H9 (cell line): Measurements from ENCODE around the gene RPL15. TPM values are rescaled to one million over a fixed set of nuclear protein-coding genes. Genes with fewer than 3 reads are reported as not detected.

Experiments
- DNase-seq: peaks from one replicate; pipeline ENCODE4 v3.0.0-alpha.2; 2017
- H2AFZ ChIP-seq: one replicate; pipeline ENCODE4 v1.6.1; 2013; ENCODE audit warnings: mild to moderate bottlenecking, low read length, control low read depth, moderate library complexity
- H2AK5ac ChIP-seq: 2 replicates; pipeline ENCODE4 v1.6.1; 2013; ENCODE audit warnings: low read length, control low read depth, mixed read lengths; ENCODE audit not compliant: insufficient read length
- H2BK120ac ChIP-seq: one replicate; pipeline ENCODE4 v1.6.1; 2013; ENCODE audit warnings: low read depth, mild to moderate bottlenecking, low read length, control low read depth, inconsistent platforms; ENCODE audit not compliant: poor library complexity, severe bottlenecking
- H2BK12ac ChIP-seq: 2 replicates; pipeline ENCODE4 v1.6.1; 2013; ENCODE audit warnings: low read length, control low read depth, mixed read lengths, low read depth; ENCODE audit not compliant: insufficient read length
- H2BK15ac ChIP-seq: 2 replicates; pipeline ENCODE4 v1.6.1; 2013; ENCODE audit warnings: low read depth, low read length, control low read depth
- H2BK20ac ChIP-seq: one replicate; pipeline ENCODE4 v1.6.1; 2013; ENCODE audit warnings: low read depth, mild to moderate bottlenecking, low read length, control low read depth, inconsistent platforms; ENCODE audit not compliant: poor library complexity, severe bottlenecking
- H2BK5ac ChIP-seq: 2 replicates; pipeline ENCODE4 v1.6.1; 2013; ENCODE audit warnings: low read length, control low read depth, mixed read lengths; ENCODE audit not compliant: insufficient read length
- H3K14ac ChIP-seq: 2 replicates; pipeline ENCODE4 v1.6.1; 2013; ENCODE audit warnings: low read length, control low read depth; ENCODE audit not compliant: insufficient read depth
- H3K18ac ChIP-seq: 2 replicates; pipeline ENCODE4 v1.6.1; 2013; ENCODE audit warnings: low read depth, mild to moderate bottlenecking, mixed read lengths, low read length, control low read depth; ENCODE audit not compliant: insufficient read length
- H3K23ac ChIP-seq: 2 replicates; pipeline ENCODE4 v1.6.1; 2013; ENCODE audit warnings: low read length, control low read depth, mixed read lengths, low read depth; ENCODE audit not compliant: insufficient read length
- H3K23me2 ChIP-seq: 2 replicates; pipeline ENCODE4 v1.6.1; 2013; ENCODE audit warnings: low read depth, mild to moderate bottlenecking, mixed read lengths, low read length, control low read depth; ENCODE audit not compliant: insufficient read length, poor library complexity, severe bottlenecking
- H3K27ac ChIP-seq: 2 replicates; pipeline ENCODE4 v1.5.1; 2013; ENCODE audit warnings: low read length, control low read depth, mixed read lengths, low read depth; ENCODE audit not compliant: insufficient read length
- H3K27me3 ChIP-seq: 2 replicates; pipeline ENCODE4 v1.6.1; 2013; ENCODE audit warnings: low read length, control low read depth, inconsistent platforms; ENCODE audit not compliant: insufficient read depth
- H3K4ac ChIP-seq: 2 replicates; pipeline ENCODE4 v1.6.1; 2013; ENCODE audit warnings: low read depth, mild to moderate bottlenecking, control low read depth, inconsistent platforms, low read length, moderate library complexity
- H3K4me1 ChIP-seq: 2 replicates; pipeline ENCODE4 v1.6.1; 2013; ENCODE audit warnings: low read length, control low read depth, inconsistent platforms; ENCODE audit not compliant: insufficient read depth
- H3K4me2 ChIP-seq: 2 replicates; pipeline ENCODE4 v1.6.1; 2013; ENCODE audit warnings: low read length, control low read depth, mixed read lengths; ENCODE audit not compliant: insufficient read length, insufficient read depth
- H3K56ac ChIP-seq: 2 replicates; pipeline ENCODE4 v1.6.1; 2013; ENCODE audit warnings: low read depth, mild to moderate bottlenecking, mixed read lengths, low read length, control low read depth; ENCODE audit not compliant: insufficient read length
- H3K79me1 ChIP-seq: 2 replicates; pipeline ENCODE4 v1.6.1; 2013; ENCODE audit warnings: low read depth, mild to moderate bottlenecking, moderate library complexity, low read length, control low read depth, inconsistent platforms; ENCODE audit not compliant: insufficient read depth, poor library complexity, severe bottlenecking
- H3K79me2 ChIP-seq: 2 replicates; pipeline ENCODE4 v1.6.1; 2013; ENCODE audit warnings: low read length, control low read depth, inconsistent platforms; ENCODE audit not compliant: insufficient read depth
- H3K9ac ChIP-seq: 2 replicates; pipeline ENCODE4 v1.6.1; 2013; ENCODE audit warnings: low read length, control low read depth, mixed read lengths; ENCODE audit not compliant: insufficient read length; ENCODE audit errors: extremely low read depth
- H3K9me3 ChIP-seq: one replicate; pipeline ENCODE4 v1.6.1; 2013; ENCODE audit warnings: low read depth, low read length, inconsistent platforms; ENCODE audit not compliant: control insufficient read depth
- H3T11ph ChIP-seq: one replicate; pipeline ENCODE4 v1.6.1; 2013; ENCODE audit warnings: mild to moderate bottlenecking, low read length, control low read depth, inconsistent platforms
- H4K20me1 ChIP-seq: one replicate; pipeline ENCODE4 v1.6.1; 2013; ENCODE audit not compliant: control insufficient read depth, insufficient read length, insufficient read depth
- H4K5ac ChIP-seq: 2 replicates; pipeline ENCODE4 v1.6.1; 2013; ENCODE audit warnings: low read depth, mild to moderate bottlenecking, mixed read lengths, low read length, control low read depth; ENCODE audit not compliant: insufficient read length
- H4K8ac ChIP-seq: replicated peaks from 2 replicates; pipeline ENCODE4 v1.6.1; 2013; ENCODE audit warnings: low read length, control low read depth, mixed read lengths, low read depth; ENCODE audit not compliant: insufficient read length
- H4K91ac ChIP-seq: 2 replicates; pipeline ENCODE4 v1.6.1; 2013; ENCODE audit warnings: low read depth, mild to moderate bottlenecking, moderate library complexity, mixed read lengths, low read length, control low read depth; ENCODE audit not compliant: insufficient read length
- H3K27ac Mint-ChIP-seq, 3 experiments: 2 replicates in 2 of 3; 3 replicates in 1 of 3; pipeline ENCODE4 v1.8.0; 2020 to 2021; ENCODE audit warnings: mixed read lengths in 3 of 3, mild to moderate bottlenecking in 1 of 3, moderate library complexity in 1 of 3
- H3K27me3 Mint-ChIP-seq: 2 replicates; pipeline ENCODE4 v1.8.0; 2021; ENCODE audit warnings: low read depth, mild to moderate bottlenecking, moderate library complexity, mixed read lengths
- H3K36me3 Mint-ChIP-seq, 3 experiments: 2 replicates in 2 of 3; 3 replicates in 1 of 3; pipeline ENCODE4 v1.8.0; 2020 to 2021; ENCODE audit warnings: low read depth in 3 of 3, mixed read lengths in 3 of 3; ENCODE audit not compliant: insufficient read depth in 1 of 3
- H3K4me1 Mint-ChIP-seq, 2 experiments: 2 replicates each; pipeline ENCODE4 v1.8.0; 2020; ENCODE audit warnings: mixed read lengths in 2 of 2
- H3K4me3 Mint-ChIP-seq, 2 experiments: 2 replicates in 1 of 2; 3 replicates in 1 of 2; pipeline ENCODE4 v1.8.0; 2020 to 2021; ENCODE audit warnings: mild to moderate bottlenecking in 2 of 2, mixed read lengths in 2 of 2, moderate library complexity in 1 of 2
- H3K9me3 Mint-ChIP-seq, 2 experiments: 2 replicates in 1 of 2; 3 replicates in 1 of 2; pipeline ENCODE4 v1.8.0; 2020; ENCODE audit warnings: mild to moderate bottlenecking in 2 of 2, mixed read lengths in 2 of 2, moderate library complexity in 1 of 2
- WGBS: extraction: QIAGEN DNeasy Blood & Tissue Kit; methylation state at CpG from one replicate; pipeline ENCODE4 v1.1.7; 2013; ENCODE audit warnings: missing lambda C conversion rate, low lambda C conversion rate, mixed read lengths; ENCODE audit not compliant: insufficient read length; ENCODE audit errors: extremely low coverage; 5-methylcytosine and 5-hydroxymethylcytosine counted together
- total RNA-seq: library from RNA; stranded (reverse); gene quantifications from 2 replicates; pipeline ENCODE4 v1.2.1, GENCODE V29; 2021
- TF ChIP-seq, protein P1 (sequence below): fragments of 200-600 bp; sonication (generic); conservative IDR thresholded peaks from 3 replicates; pipeline ENCODE4 v1.8.0; 2021; ENCODE audit warnings: antibody characterized with exemption, mild to moderate bottlenecking

The RPL15 gene
- total RNA-seq, 1 experiment from 2014 or later = 2,794 TPM

- Histone ChIP-seq H2BK5ac (no peak overlapping the region), H3K23me2 (no peaks in the 10 kb centered on the region), H3K23ac (no peak overlapping the region), H3K4ac (no peak overlapping the region), H3K27ac (no peak overlapping the region), H3T11ph (no peak overlapping the region), H3K4me1 (no peaks in the 10 kb centered on the region), H2AFZ (peak overlapping the region; percentile 44), H4K91ac (no peak overlapping the region), H3K9ac (no peak overlapping the region), H3K79me2 (no peaks in the 10 kb centered on the region), H3K79me1 (no peaks in the 10 kb centered on the region), H2BK12ac (no peak overlapping the region), H4K8ac (no peak overlapping the region), H2AK5ac (no peak overlapping the region), H3K4me2 (no peak overlapping the region), H2BK20ac (no peak overlapping the region), H3K56ac (no peak overlapping the region), H4K5ac (no peak overlapping the region), H3K27me3 (no peaks in the 10 kb centered on the region), H2BK15ac (no peak overlapping the region), H3K14ac (no peak overlapping the region), H2BK120ac (no peak overlapping the region), H3K18ac (no peak overlapping the region), H4K20me1 (no peaks in the 10 kb centered on the region), H3K9me3 (no peaks in the 10 kb centered on the region)
- no peak overlapping the region for H3K27ac Mint-ChIP-seq
- H3K36me3 Mint-ChIP-seq = no peaks in the 10 kb centered on the region
- no peaks in the 10 kb centered on the region; the same call in 1 of the 2 replicates for H3K27me3 Mint-ChIP-seq
- H3K4me1 Mint-ChIP-seq = peaks cover 5 to 6% of the 10 kb centered on the region in 2 experiments; a peak in 3 of 4 replicates
- no peak for DNase-seq
- WGBS = no CpG with 5 or more reads among the region's 3 CpGs
- H3K9me3 Mint-ChIP-seq = no peaks in the 10 kb centered on the region
- H3K4me3 Mint-ChIP-seq = no peak overlapping the region
- TF ChIP-seq, protein P1, sequence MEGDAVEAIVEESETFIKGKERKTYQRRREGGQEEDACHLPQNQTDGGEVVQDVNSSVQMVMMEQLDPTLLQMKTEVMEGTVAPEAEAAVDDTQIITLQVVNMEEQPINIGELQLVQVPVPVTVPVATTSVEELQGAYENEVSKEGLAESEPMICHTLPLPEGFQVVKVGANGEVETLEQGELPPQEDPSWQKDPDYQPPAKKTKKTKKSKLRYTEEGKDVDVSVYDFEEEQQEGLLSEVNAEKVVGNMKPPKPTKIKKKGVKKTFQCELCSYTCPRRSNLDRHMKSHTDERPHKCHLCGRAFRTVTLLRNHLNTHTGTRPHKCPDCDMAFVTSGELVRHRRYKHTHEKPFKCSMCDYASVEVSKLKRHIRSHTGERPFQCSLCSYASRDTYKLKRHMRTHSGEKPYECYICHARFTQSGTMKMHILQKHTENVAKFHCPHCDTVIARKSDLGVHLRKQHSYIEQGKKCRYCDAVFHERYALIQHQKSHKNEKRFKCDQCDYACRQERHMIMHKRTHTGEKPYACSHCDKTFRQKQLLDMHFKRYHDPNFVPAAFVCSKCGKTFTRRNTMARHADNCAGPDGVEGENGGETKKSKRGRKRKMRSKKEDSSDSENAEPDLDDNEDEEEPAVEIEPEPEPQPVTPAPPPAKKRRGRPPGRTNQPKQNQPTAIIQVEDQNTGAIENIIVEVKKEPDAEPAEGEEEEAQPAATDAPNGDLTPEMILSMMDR = no peak
Measured at GRCh38 chr3:23931597-23931996, 14.7 kb downstream of the RPL15 start.
